WTC11 (cell line): ENCODE measurements around the gene FGF14. TPM values are rescaled to one million over a fixed set of nuclear protein-coding genes. Genes with fewer than 3 reads are reported as not detected.
A peak's percentile ranks its signal among the peaks of the same experiment; 100 is the strongest.

ENCODE experiments used
- ATAC-seq: fragments of 200-7000 bp; cut with Tn5 transposase; 2 replicates; pipeline ENCODE4 v1.10.0; 2021; ENCODE audit warnings: mild to moderate bottlenecking, moderate library complexity
- CTCF ChIA-PET: fragments of 300-600 bp; sonication (Branson Sonifier 250); formaldehyde crosslinking; loops from one replicate; lab custom pipeline; 2021; ENCODE audit warnings: antibody characterized with exemption; lab: Charles Lee
- POLR2A ChIA-PET: fragments of 350-600 bp; sonication (Branson Sonifier 250); formaldehyde crosslinking; loops from one replicate; lab custom pipeline; 2021; ENCODE audit warnings: antibody characterized with exemption; lab: Charles Lee
- DNase-seq: peaks from one replicate; pipeline ENCODE4 v3.0.0; 2021; ENCODE audit warnings: low spot score
- H3K27ac Mint-ChIP-seq: 2 replicates; pipeline ENCODE4 v1.8.0; 2021; ENCODE audit warnings: mixed read lengths
- H3K27me3 Mint-ChIP-seq: 2 replicates; pipeline ENCODE4 v1.8.0; 2021; ENCODE audit warnings: low read depth, mild to moderate bottlenecking, moderate library complexity, mixed read lengths
- H3K36me3 Mint-ChIP-seq: 2 replicates; pipeline ENCODE4 v1.8.0; 2021; ENCODE audit warnings: mixed read lengths
- H3K4me1 Mint-ChIP-seq: 2 replicates; pipeline ENCODE4 v1.8.0; 2022; ENCODE audit warnings: mixed read lengths
- H3K4me3 Mint-ChIP-seq: 2 replicates; pipeline ENCODE4 v1.8.0; 2021; ENCODE audit warnings: mild to moderate bottlenecking, moderate library complexity, mixed read lengths
- H3K9me3 Mint-ChIP-seq: 2 replicates; pipeline ENCODE4 v1.8.0; 2021; ENCODE audit warnings: mixed read lengths
- ERG ChIP-seq: fragments of 250-450 bp; sonication (Bioruptor Pico); IDR thresholded peaks from 2 replicates; pipeline ENCODE4 v1.8.0; 2021; ENCODE audit warnings: mild to moderate bottlenecking
- PREB ChIP-seq: sonication (generic); formaldehyde crosslinking; IDR thresholded peaks from 2 replicates; pipeline ENCODE4 v1.8.1; 2022; ENCODE audit warnings: mild to moderate bottlenecking, missing genetic modification reagents, moderate library complexity, borderline replicate concordance
- SMAD3 ChIP-seq: sonication (generic); formaldehyde crosslinking; IDR thresholded peaks from 2 replicates; pipeline ENCODE4 v1.8.0; 2022; ENCODE audit warnings: missing genetic modification reagents, mild to moderate bottlenecking, borderline replicate concordance
- SOX15 ChIP-seq: fragments of 250-450 bp; sonication (Bioruptor Pico); IDR thresholded peaks from 2 replicates; pipeline ENCODE4 v1.9.0; 2021; ENCODE audit warnings: mild to moderate bottlenecking
- STAT6 ChIP-seq: sonication (generic); formaldehyde crosslinking; conservative IDR thresholded peaks from 2 replicates; pipeline ENCODE4 v1.8.1; 2023; ENCODE audit warnings: mild to moderate bottlenecking, low read depth, missing genetic modification reagents, moderate library complexity
- ZNF232 ChIP-seq: sonication (generic); formaldehyde crosslinking; IDR thresholded peaks from 2 replicates; pipeline ENCODE4 v1.8.0; 2022; ENCODE audit warnings: mild to moderate bottlenecking, missing genetic modification reagents
- ZNF532 ChIP-seq: fragments of 250-450 bp; sonication (Bioruptor Pico); IDR thresholded peaks from 2 replicates; pipeline ENCODE4 v1.9.0; 2021; ENCODE audit warnings: mild to moderate bottlenecking, borderline replicate concordance
- total RNA-seq: library from RNA; stranded (reverse); gene quantifications from 3 replicates; pipeline ENCODE4 v1.2.3, GENCODE V29; 2021
- TF ChIP-seq, protein P1 (sequence below): sonication (generic); formaldehyde crosslinking; IDR thresholded peaks from 2 replicates; pipeline ENCODE4 v1.8.1; 2022; ENCODE audit warnings: low read depth, missing genetic modification reagents, borderline replicate concordance
- TF ChIP-seq, protein P2 (sequence below): sonication (generic); formaldehyde crosslinking; IDR thresholded peaks from 2 replicates; pipeline ENCODE4 v1.8.1; 2023; ENCODE audit warnings: mild to moderate bottlenecking, missing genetic modification reagents, moderate library complexity
- TF ChIP-seq, protein P3 (sequence below): fragments of 250-450 bp; sonication (Bioruptor Pico); conservative IDR thresholded peaks from 2 replicates; pipeline ENCODE4 v1.9.0; 2021; ENCODE audit warnings: mild to moderate bottlenecking

FGF14 gene
- total RNA-seq, 1 experiment from 2014 or later = 0.28 TPM

- no peak for TF ChIP-seq ZNF532 (CRISPR knock-in tag)
Observed at GRCh38 chr13:102394158-102395053, 7.4 kb downstream of the FGF14 start (continued).

- H3K36me3 Mint-ChIP-seq = no peaks in the 10 kb centered on the region
- DNase-seq = no peak
- ATAC-seq = no peak
- no peak overlapping the region for H3K27ac Mint-ChIP-seq
- CTCF ChIA-PET = interaction anchor here (1.0 kb wide), 1 partner anchor 164 kb away, joined by 3 read pairs; no protein-coding TSS in a partner anchor
- peaks cover 12% of the 10 kb centered on the region for H3K4me1 Mint-ChIP-seq
- peak overlapping the region; percentile 89 for H3K4me3 Mint-ChIP-seq
- POLR2A ChIA-PET = no interaction called here
- peaks cover 10% of the 10 kb centered on the region for H3K27me3 Mint-ChIP-seq
- H3K9me3 Mint-ChIP-seq = no peaks in the 10 kb centered on the region
- TF ChIP-seq, protein P1, sequence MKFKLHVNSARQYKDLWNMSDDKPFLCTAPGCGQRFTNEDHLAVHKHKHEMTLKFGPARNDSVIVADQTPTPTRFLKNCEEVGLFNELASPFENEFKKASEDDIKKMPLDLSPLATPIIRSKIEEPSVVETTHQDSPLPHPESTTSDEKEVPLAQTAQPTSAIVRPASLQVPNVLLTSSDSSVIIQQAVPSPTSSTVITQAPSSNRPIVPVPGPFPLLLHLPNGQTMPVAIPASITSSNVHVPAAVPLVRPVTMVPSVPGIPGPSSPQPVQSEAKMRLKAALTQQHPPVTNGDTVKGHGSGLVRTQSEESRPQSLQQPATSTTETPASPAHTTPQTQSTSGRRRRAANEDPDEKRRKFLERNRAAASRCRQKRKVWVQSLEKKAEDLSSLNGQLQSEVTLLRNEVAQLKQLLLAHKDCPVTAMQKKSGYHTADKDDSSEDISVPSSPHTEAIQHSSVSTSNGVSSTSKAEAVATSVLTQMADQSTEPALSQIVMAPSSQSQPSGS (CRISPR knock-in tag) = no peak
- TF ChIP-seq, protein P2, sequence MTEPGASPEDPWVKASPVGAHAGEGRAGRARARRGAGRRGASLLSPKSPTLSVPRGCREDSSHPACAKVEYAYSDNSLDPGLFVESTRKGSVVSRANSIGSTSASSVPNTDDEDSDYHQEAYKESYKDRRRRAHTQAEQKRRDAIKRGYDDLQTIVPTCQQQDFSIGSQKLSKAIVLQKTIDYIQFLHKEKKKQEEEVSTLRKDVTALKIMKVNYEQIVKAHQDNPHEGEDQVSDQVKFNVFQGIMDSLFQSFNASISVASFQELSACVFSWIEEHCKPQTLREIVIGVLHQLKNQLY (CRISPR knock-in tag) = no peak
- TF ChIP-seq ZNF232 (CRISPR knock-in tag) (no peak), ERG (CRISPR knock-in tag) (no peak), SOX15 (no peak), SMAD3 (CRISPR knock-in tag) (no peak), PREB (CRISPR knock-in tag) (no peak), ZNF532 (CRISPR knock-in tag) (no peak), STAT6 (CRISPR knock-in tag) (no peak)
- TF ChIP-seq, protein P3, sequence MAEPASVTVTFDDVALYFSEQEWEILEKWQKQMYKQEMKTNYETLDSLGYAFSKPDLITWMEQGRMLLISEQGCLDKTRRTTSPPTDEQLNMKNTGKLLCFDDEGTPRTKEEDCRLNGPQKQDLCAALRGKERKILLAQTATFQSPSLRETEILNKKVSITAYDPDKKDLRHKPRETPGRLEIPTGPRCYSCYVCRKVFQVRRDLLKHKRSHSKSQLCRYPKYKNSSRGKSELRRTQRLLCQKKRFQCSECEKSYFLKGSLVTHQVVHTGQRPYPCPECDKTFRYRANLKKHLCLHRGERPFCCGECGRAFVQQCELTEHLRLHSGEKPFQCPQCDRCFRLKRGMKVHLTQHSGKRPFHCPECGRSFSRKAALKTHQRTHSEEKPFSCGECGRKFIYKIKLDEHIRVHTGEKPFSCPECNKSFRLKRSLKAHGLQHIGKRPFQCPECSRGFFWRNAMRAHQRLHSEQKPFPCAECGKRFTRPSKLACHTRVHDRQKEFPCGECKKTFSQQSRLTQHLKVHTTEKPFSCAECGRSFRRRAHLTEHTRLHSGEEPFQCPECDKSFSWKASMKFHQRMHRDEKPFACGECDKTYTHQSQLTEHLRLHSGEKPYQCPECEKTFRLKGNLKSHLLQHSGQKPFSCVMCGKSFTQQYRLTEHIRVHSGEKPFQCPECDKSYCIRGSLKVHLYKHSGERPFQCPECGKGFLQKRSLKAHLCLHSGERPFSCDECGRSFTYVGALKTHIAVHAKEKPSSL = no peak
Observed at GRCh38 chr13:102392481-102393209, 9.2 kb downstream of the FGF14 start.
